ENCODE data around the gene MTCP1. TPM values are rescaled to one million over a fixed set of nuclear protein-coding genes. Genes with fewer than 3 reads are reported as not detected.
A peak's percentile ranks its signal among the peaks of the same experiment; 100 is the strongest.

The MTCP1 gene
- total RNA-seq, 2 donors from 2014 or later, result 2.6 to 3.0 TPM

DNA sequence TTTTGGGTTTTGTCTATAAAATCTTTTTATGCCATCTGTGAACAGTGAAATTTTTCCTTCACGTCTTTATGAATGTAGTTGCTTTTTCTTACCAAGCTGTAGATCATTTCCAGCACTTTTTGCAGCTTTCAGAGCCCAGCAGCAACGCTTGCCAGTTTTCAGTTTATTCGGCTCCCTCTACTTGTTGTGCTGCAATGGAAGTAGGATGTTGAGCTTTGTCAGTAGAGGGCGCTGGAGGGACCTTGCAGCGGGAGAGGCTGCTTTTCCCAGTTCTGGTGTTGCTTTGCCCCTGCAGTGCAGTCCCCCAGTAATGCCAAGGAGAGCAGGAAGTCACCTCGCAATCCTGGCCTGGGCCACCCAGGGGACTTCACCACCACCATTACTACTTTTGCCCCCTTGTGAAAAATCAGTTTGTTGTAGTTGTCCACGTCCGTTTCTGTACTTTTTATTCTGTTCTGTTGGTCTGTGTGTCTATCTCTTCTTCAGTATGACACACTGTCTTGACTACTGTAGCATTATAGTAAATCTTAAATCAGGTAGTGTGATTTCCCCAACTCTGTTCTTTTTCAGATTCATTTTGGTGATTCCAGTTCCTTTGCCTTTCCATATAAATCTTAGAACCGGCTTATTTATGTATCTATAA, 21.8 kb downstream of the MTCP1 start:
- Histone ChIP-seq H3K36me3 (replicated peaks in 1 of 2; ENCODE audit: insufficient read depth in 1 of 2, low read depth in 2 of 2) (no peaks in the 10 kb centered on the region), H3K4me3 (no peak overlapping the region), H3K27ac (peak overlapping the region in 2 of 4 donors; percentile 25 to 49), H3K27me3 (no peaks in the 10 kb centered on the region), H3K4me1 (peaks cover 52% of the 10 kb centered on the region), H3K9me3 (no peaks in the 10 kb centered on the region)
- peak; percentile 58 to 74 (median 68) for DNase-seq
- ATAC-seq, result peak; percentile 61
- intact Hi-C loops (cut with DNase I), result no loop called here
- TF ChIP-seq, protein P1, sequence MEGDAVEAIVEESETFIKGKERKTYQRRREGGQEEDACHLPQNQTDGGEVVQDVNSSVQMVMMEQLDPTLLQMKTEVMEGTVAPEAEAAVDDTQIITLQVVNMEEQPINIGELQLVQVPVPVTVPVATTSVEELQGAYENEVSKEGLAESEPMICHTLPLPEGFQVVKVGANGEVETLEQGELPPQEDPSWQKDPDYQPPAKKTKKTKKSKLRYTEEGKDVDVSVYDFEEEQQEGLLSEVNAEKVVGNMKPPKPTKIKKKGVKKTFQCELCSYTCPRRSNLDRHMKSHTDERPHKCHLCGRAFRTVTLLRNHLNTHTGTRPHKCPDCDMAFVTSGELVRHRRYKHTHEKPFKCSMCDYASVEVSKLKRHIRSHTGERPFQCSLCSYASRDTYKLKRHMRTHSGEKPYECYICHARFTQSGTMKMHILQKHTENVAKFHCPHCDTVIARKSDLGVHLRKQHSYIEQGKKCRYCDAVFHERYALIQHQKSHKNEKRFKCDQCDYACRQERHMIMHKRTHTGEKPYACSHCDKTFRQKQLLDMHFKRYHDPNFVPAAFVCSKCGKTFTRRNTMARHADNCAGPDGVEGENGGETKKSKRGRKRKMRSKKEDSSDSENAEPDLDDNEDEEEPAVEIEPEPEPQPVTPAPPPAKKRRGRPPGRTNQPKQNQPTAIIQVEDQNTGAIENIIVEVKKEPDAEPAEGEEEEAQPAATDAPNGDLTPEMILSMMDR (IDR thresholded peaks at IDR 0.05), result peak in 6 of 7 experiments; percentile 35 to 69 (median 54)
- peak in 1 of 3 donors; percentile 20 for TF ChIP-seq POLR2A (IDR thresholded peaks at IDR 0.05)
- WGBS, 2 donors, result 30 to 43% methylated on average over 8 to 9 of the region's 9 CpGs

- no peak for TF ChIP-seq POLR2A (IDR thresholded peaks at IDR 0.05)
- TF ChIP-seq, protein P1 (IDR thresholded peaks at IDR 0.05), result no peak
- intact Hi-C loops (cut with DNase I), result no loop called here
- Histone ChIP-seq H3K27me3 (no peaks in the 10 kb centered on the region), H3K27ac (peak overlapping the region in 3 of 4 donors; percentile 32 to 58 (median 40)), H3K9me3 (no peaks in the 10 kb centered on the region), H3K36me3 (replicated peaks in 1 of 2; ENCODE audit: insufficient read depth in 1 of 2, low read depth in 2 of 2) (no peaks in the 10 kb centered on the region), H3K4me3 (no peak overlapping the region), H3K4me1 (peaks cover 47% of the 10 kb centered on the region)
- ATAC-seq (no peak), DNase-seq (no peak)
- whole genome bisulfite sequencing, 2 donors, result 52 to 53% methylated on average over 4 to 5 of the region's 5 CpGs
These were observed 24.0 kb downstream of the MTCP1 start for GRCh38 chrX:155046811-155047528.

DNA sequence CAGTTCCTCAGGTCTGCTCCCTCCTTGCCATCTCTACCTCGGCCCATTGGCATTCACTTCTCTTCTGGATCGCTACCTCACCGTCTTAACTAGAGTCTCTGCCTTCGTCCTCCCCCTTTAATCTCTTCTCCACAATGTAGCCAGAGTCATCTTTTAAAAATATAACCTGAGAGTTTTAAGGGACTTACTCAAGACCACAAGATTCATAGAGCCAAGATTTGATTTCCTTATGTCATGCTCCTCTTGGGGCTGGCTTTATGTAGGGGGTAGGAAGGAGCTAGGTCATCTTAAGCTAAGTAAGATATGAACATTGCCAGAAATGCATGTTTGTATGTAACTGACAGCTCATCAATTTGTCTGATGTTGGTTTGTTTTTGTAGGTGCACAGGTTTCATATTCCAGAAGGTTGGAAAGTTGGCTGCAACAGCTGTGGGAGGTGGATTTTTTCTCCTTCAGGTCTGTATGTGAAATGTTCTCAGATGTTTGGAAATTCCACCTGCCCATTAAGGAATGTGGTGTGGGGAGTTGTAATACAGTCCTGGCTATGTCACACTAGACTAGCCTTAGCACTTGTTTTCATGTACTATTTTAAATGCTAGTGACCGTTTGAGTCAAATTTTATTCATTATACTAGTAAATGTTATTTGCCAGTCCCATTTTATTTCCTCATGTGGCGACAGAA, 24.7 kb downstream of the MTCP1 start:
- WGBS, 2 donors, result 49 to 50% methylated on average over 6 of the region's 6 CpGs
- no peak for TF ChIP-seq POLR2A (IDR thresholded peaks at IDR 0.05)
- TF ChIP-seq, protein P1 (IDR thresholded peaks at IDR 0.05), result no peak
- Histone ChIP-seq H3K36me3 (replicated peaks in 1 of 2; ENCODE audit: insufficient read depth in 1 of 2, low read depth in 2 of 2) (no peaks in the 10 kb centered on the region), H3K27ac (peak overlapping the region in 2 of 4 donors; percentile 40 to 58), H3K9me3 (no peaks in the 10 kb centered on the region), H3K27me3 (no peaks in the 10 kb centered on the region), H3K4me1 (peaks cover 46% of the 10 kb centered on the region), H3K4me3 (no peak overlapping the region)
- peak; percentile 66 for ATAC-seq
- intact Hi-C loops (cut with DNase I), result no loop called here
- peak in 1 of 4 donors; percentile 16 for DNase-seq

GRCh38 chrX:155035688-155036087, 35.2 kb downstream of the MTCP1 start:
- no peaks in the 10 kb centered on the region for H3K36me3 ChIP-seq (replicated peaks in 1 of 2; ENCODE audit: insufficient read depth in 1 of 2, low read depth in 2 of 2)
- TF ChIP-seq, protein P1 (IDR thresholded peaks at IDR 0.05), result no peak
- TF ChIP-seq POLR2A (IDR thresholded peaks at IDR 0.05), result no peak
- no peak for ATAC-seq
- H3K9me3 ChIP-seq, result no peaks in the 10 kb centered on the region
- 91 to 92% methylated on average over 4 of the region's 4 CpGs for WGBS, 2 donors
- H3K4me3 ChIP-seq, result no peak overlapping the region
- intact Hi-C loops (cut with DNase I), result no loop called here
- no peaks in the 10 kb centered on the region for H3K4me1 ChIP-seq
- H3K27me3 ChIP-seq, result no peaks in the 10 kb centered on the region
- no peak overlapping the region for H3K27ac ChIP-seq
- no peak for DNase-seq
